ENCODE measurements around the gene P2RX1.

Gene P2RX1

GRCh38 chr17:3897731-3898130 is 18.5 kb downstream of the P2RX1 start:
- no peak for DNase-seq (ENCODE audit: extremely low read depth, low read depth)
- TF ChIP-seq, protein P1, sequence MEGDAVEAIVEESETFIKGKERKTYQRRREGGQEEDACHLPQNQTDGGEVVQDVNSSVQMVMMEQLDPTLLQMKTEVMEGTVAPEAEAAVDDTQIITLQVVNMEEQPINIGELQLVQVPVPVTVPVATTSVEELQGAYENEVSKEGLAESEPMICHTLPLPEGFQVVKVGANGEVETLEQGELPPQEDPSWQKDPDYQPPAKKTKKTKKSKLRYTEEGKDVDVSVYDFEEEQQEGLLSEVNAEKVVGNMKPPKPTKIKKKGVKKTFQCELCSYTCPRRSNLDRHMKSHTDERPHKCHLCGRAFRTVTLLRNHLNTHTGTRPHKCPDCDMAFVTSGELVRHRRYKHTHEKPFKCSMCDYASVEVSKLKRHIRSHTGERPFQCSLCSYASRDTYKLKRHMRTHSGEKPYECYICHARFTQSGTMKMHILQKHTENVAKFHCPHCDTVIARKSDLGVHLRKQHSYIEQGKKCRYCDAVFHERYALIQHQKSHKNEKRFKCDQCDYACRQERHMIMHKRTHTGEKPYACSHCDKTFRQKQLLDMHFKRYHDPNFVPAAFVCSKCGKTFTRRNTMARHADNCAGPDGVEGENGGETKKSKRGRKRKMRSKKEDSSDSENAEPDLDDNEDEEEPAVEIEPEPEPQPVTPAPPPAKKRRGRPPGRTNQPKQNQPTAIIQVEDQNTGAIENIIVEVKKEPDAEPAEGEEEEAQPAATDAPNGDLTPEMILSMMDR (IDR thresholded peaks at IDR 0.05; ENCODE audit: low read depth, low read length, missing control alignments): no peak
- no peak overlapping the region for H3K4me3 ChIP-seq (replicated peaks; ENCODE audit: low read depth, low read length)

DNA sequence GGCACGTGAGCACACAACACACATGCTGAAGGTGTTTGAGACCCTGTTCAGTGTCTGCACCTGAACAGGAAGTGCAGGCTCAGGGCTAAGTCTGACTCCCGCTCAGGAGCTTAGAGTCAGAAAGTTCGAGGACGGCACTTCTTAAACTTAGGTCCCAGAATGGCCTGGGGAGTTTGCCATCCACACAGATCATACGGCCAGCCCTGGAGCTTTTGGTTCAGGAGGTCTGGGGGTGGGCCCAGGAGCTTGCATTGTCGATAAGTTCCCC is 19.4 kb downstream of the P2RX1 start:
- no peak overlapping the region for H3K4me3 ChIP-seq (replicated peaks; ENCODE audit: low read depth, low read length)
- DNase-seq (ENCODE audit: extremely low read depth, low read depth): no peak

DNA sequence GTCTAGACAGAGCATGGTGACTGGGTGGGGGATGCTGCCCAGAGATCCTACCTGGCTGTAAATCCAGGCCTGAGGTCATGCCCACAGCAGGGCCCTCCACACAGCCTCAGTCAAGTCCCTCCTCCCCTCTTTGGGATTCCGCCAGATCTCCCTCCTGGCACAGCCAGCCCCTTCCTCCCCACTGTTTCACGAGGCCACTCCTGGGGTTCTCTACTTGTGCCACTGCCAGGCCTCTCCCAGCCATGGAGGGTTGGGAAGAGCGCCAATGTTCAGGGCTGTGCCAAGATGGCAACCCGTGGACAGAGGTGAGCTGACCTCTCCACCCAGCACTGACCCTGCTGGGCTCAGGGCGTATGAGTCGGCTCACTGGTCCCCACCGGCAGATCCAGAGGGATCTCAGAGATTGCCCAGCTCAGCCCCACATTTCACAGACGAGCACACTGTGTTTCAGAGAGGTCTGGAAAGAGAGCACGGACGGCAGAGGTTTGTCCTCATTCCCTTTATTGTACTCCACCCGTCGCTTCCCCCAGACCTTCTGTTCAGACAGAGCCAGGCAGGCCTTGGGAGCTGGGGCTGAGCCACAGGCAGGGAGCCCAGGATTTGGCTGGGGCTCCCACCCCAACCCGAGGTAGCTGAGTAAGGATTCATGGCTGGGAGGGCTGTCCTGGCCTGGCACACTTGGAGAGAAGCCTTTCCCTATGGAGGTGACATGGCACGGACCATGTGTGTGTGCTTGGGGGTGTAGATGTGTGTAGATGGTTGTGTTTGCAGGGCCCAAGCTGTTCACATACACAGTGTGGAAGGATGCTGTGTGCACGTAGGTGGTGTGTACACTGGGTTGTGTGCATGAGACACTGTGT is 19.9 kb downstream of the P2RX1 start:
- TF ChIP-seq, protein P1 (IDR thresholded peaks at IDR 0.05; ENCODE audit: low read depth, low read length, missing control alignments): no peak
- DNase-seq (ENCODE audit: extremely low read depth, low read depth): no peak

More for the DNA sequence above, 19.4 kb downstream of the P2RX1 start:
- TF ChIP-seq, protein P1 (IDR thresholded peaks at IDR 0.05; ENCODE audit: low read depth, low read length, missing control alignments): no peak

GRCh38 chr17:3895354-3895753 is 20.9 kb downstream of the P2RX1 start:
- DNase-seq (ENCODE audit: extremely low read depth, low read depth): no peak
- TF ChIP-seq, protein P1 (IDR thresholded peaks at IDR 0.05; ENCODE audit: low read depth, low read length, missing control alignments): no peak
- H3K4me3 ChIP-seq (replicated peaks; ENCODE audit: low read depth, low read length): no peak overlapping the region

More for the DNA sequence above, 19.9 kb downstream of the P2RX1 start:
- no peak overlapping the region for H3K4me3 ChIP-seq (replicated peaks; ENCODE audit: low read depth, low read length)

GRCh38 chr17:3894911-3895343 is 21.3 kb downstream of the P2RX1 start:
- TF ChIP-seq, protein P1 (IDR thresholded peaks at IDR 0.05; ENCODE audit: low read depth, low read length, missing control alignments): no peak
- no peak overlapping the region for H3K4me3 ChIP-seq (replicated peaks; ENCODE audit: low read depth, low read length)
- no peak for DNase-seq (ENCODE audit: extremely low read depth, low read depth)

DNA sequence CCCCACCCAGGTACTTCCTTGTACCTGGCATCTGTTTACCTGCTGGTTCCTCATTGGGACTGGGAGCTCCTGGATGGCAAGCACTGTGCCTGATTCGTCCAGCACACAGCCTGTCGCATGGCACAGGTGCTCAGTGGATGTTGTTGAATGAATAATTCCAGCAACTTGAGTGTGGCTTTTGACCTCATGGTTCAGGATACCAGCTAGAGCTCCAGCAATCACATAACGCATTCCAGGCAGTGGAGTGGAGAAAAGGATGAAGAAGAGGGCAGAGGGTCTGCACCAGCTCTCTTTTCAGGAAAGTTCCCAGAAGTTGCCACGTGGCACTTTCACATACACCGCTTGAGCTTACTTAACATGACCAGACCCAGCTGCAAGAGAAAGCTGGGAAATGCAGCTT is 22.1 kb downstream of the P2RX1 start:
- no peak for DNase-seq (ENCODE audit: extremely low read depth, low read depth)
- no peak overlapping the region for H3K4me3 ChIP-seq (replicated peaks; ENCODE audit: low read depth, low read length)
- TF ChIP-seq, protein P1 (IDR thresholded peaks at IDR 0.05; ENCODE audit: low read depth, low read length, missing control alignments): no peak
